ENCODE measurements around the gene CD79A. TPM values are rescaled to one million over a fixed set of nuclear protein-coding genes. Genes with fewer than 3 reads are reported as not detected.

CD79A gene
- total RNA-seq, 4 donors from 2014 or later = 0.22 to 1.5 TPM; not detected in 2

- Histone ChIP-seq H3K4me1 (no peaks in the 10 kb centered on the region), H3K36me3 (peaks cover 28 to 29% of the 10 kb centered on the region in 2 donors), H3K4me3 (replicated peaks in 1 of 3) (no peak overlapping the region), H3K27ac (no peak overlapping the region), H3K27me3 (peaks cover 8% of the 10 kb centered on the region), H3K9me3 (no peaks in the 10 kb centered on the region)
- TF ChIP-seq POLR2A (IDR thresholded peaks at IDR 0.05) (no peak), CTCF (IDR thresholded peaks at IDR 0.05) (no peak)
- WGBS, 2 donors = 77 to 89% methylated on average over 5 to 11 of the region's 11 CpGs
- no peak for DNase-seq
- intact Hi-C loops (cut with DNase I) = no loop called here
These were observed 31.8 kb downstream of the CD79A start for GRCh38 chr19:41908724-41909464.

GRCh38 chr19:41909706-41910105, 32.6 kb downstream of the CD79A start:
- no peak for TF ChIP-seq CTCF (IDR thresholded peaks at IDR 0.05)
- TF ChIP-seq POLR2A (IDR thresholded peaks at IDR 0.05) = no peak
- no peak overlapping the region for H3K4me3 ChIP-seq (replicated peaks in 1 of 3)
- H3K27me3 ChIP-seq = peaks cover 8% of the 10 kb centered on the region
- no peak overlapping the region for H3K27ac ChIP-seq
- intact Hi-C loops (cut with DNase I) = no loop called here
- no peak for DNase-seq
- no peaks in the 10 kb centered on the region for H3K4me1 ChIP-seq
- peaks cover 20 to 21% of the 10 kb centered on the region in 2 donors for H3K36me3 ChIP-seq
- 0 to 53% methylated on average over 1 to 7 of the region's 13 CpGs for WGBS, 2 donors
- no peaks in the 10 kb centered on the region for H3K9me3 ChIP-seq

GRCh38 chr19:41910240-41910991, 33.3 kb downstream of the CD79A start:
- no peak overlapping the region for H3K4me3 ChIP-seq (replicated peaks in 1 of 3)
- H3K27me3 ChIP-seq = peaks cover 12% of the 10 kb centered on the region
- H3K36me3 ChIP-seq = peaks cover 13 to 16% of the 10 kb centered on the region in 2 donors
- 54 to 72% methylated on average over 7 to 12 of the region's 12 CpGs for WGBS, 2 donors
- no peak overlapping the region for H3K27ac ChIP-seq
- H3K4me1 ChIP-seq = no peaks in the 10 kb centered on the region
- H3K9me3 ChIP-seq = no peaks in the 10 kb centered on the region
- TF ChIP-seq POLR2A (IDR thresholded peaks at IDR 0.05) (no peak), CTCF (IDR thresholded peaks at IDR 0.05) (no peak)
- intact Hi-C loops (cut with DNase I) = no loop called here
- DNase-seq = no peak

GRCh38 chr19:41910992-41911888, 34.2 kb downstream of the CD79A start:
- Histone ChIP-seq H3K9me3 (no peaks in the 10 kb centered on the region), H3K36me3 (peaks cover 5 to 8% of the 10 kb centered on the region in 2 donors), H3K4me1 (no peaks in the 10 kb centered on the region), H3K4me3 (replicated peaks in 1 of 3) (no peak overlapping the region), H3K27ac (no peak overlapping the region), H3K27me3 (peaks cover 14% of the 10 kb centered on the region)
- no peak for DNase-seq
- WGBS, 2 donors = 43 to 72% methylated on average over 5 to 13 of the region's 13 CpGs
- TF ChIP-seq CTCF (IDR thresholded peaks at IDR 0.05) (no peak), POLR2A (IDR thresholded peaks at IDR 0.05) (no peak)
- intact Hi-C loops (cut with DNase I) = no loop called here

All from thyroid gland (tissue), 4 donors.